HepG2 (cell line): ENCODE measurements around the gene DCLK1. TPM values are rescaled to one million over a fixed set of nuclear protein-coding genes. Genes with fewer than 3 reads are reported as not detected.
A peak's percentile ranks its signal among the peaks of the same experiment; 100 is the strongest.

ENCODE experiments used
- BCL6 ChIP-seq: IDR thresholded peaks from 2 replicates; pipeline ENCODE4 v1.6.1; 2016; ENCODE audit warnings: missing genetic modification reagents, missing compliant biosample characterization
- CEBPB ChIP-seq: IDR thresholded peaks from 2 replicates; pipeline ENCODE4 v1.6.1; 2011; ENCODE audit warnings: low read depth, low read length, improper control_type of control experiment, borderline replicate concordance
- DNMT1 ChIP-seq: sonication (generic); formaldehyde crosslinking; IDR thresholded peaks from 2 replicates; pipeline ENCODE4 v1.5.1; 2020; ENCODE audit warnings: mild to moderate bottlenecking, missing genetic modification reagents
- ESRRA ChIP-seq: sonication (generic); formaldehyde crosslinking; IDR thresholded peaks from 2 replicates; pipeline ENCODE4 v1.5.1; 2020; ENCODE audit warnings: mild to moderate bottlenecking, low read depth, missing genetic modification reagents
- ISX ChIP-seq: sonication (generic); formaldehyde crosslinking; conservative IDR thresholded peaks from 2 replicates; pipeline ENCODE4 v1.5.0; 2020; ENCODE audit warnings: missing genetic modification reagents
- NAIF1 ChIP-seq: sonication (generic); formaldehyde crosslinking; IDR thresholded peaks from 2 replicates; pipeline ENCODE4 v1.5.0; 2020; ENCODE audit warnings: mild to moderate bottlenecking, missing genetic modification reagents, borderline replicate concordance
- NR2F1 ChIP-seq, 2 experiments: fragments of 450-650 bp in 1 of 2; formaldehyde crosslinking in 1 of 2; IDR thresholded peaks; 2 replicates each; pipeline versions ENCODE4 v1.5.0 to v1.6.1; 2016 to 2020; ENCODE audit warnings: mild to moderate bottlenecking in 1 of 2, missing compliant biosample characterization in 1 of 2, missing genetic modification reagents in 1 of 2, moderate library complexity in 1 of 2
- NR2F6 ChIP-seq, 2 experiments: IDR thresholded peaks; 2 replicates each; pipeline ENCODE4 v1.6.1; 2016; ENCODE audit warnings: antibody characterized with exemption in 1 of 2, mild to moderate bottlenecking in 1 of 2
- POLR2AphosphoS5 ChIP-seq: IDR thresholded peaks from 2 replicates; pipeline ENCODE4 v1.6.1; 2012; ENCODE audit warnings: low read depth, low read length
- PRPF4 ChIP-seq: fragments of 200-400 bp; formaldehyde crosslinking; IDR thresholded peaks from 2 replicates; pipeline ENCODE4 v1.6.1; 2016; ENCODE audit warnings: low read length, low read depth; ENCODE audit not compliant: poor library complexity, severe bottlenecking
- RFX1 ChIP-seq: fragments of 450-650 bp; IDR thresholded peaks from 2 replicates; pipeline ENCODE4 v1.6.1; 2017
- SAP130 ChIP-seq: IDR thresholded peaks from 2 replicates; pipeline ENCODE4 v1.6.1; 2016; ENCODE audit warnings: low read depth
- SP2 ChIP-seq: sonication (generic); formaldehyde crosslinking; IDR thresholded peaks from 2 replicates; pipeline ENCODE4 v1.5.1; 2020; ENCODE audit warnings: mild to moderate bottlenecking, missing genetic modification reagents
- TSC22D2 ChIP-seq: sonication (generic); formaldehyde crosslinking; IDR thresholded peaks from 2 replicates; pipeline ENCODE4 v1.5.1; 2020; ENCODE audit warnings: missing genetic modification reagents, mild to moderate bottlenecking, borderline replicate concordance
- ZFY ChIP-seq: sonication (generic); formaldehyde crosslinking; IDR thresholded peaks from 2 replicates; pipeline ENCODE4 v1.4.0; 2020; ENCODE audit warnings: missing genetic modification reagents
- ZIK1 ChIP-seq: sonication (generic); formaldehyde crosslinking; IDR thresholded peaks from 2 replicates; pipeline ENCODE4 v1.5.0; 2020; ENCODE audit warnings: mild to moderate bottlenecking, low read depth, missing genetic modification reagents, borderline replicate concordance
- ZNF12 ChIP-seq: sonication (generic); formaldehyde crosslinking; IDR thresholded peaks from 2 replicates; pipeline ENCODE4 v1.5.0; 2020; ENCODE audit warnings: missing genetic modification reagents
- ZNF30 ChIP-seq: sonication (generic); formaldehyde crosslinking; IDR thresholded peaks from 2 replicates; pipeline ENCODE4 v1.5.0; 2020; ENCODE audit warnings: mild to moderate bottlenecking, missing genetic modification reagents
- ZNF383 ChIP-seq: sonication (generic); formaldehyde crosslinking; IDR thresholded peaks from 2 replicates; pipeline ENCODE4 v1.4.0; 2020; ENCODE audit warnings: missing genetic modification reagents, mild to moderate bottlenecking, borderline replicate concordance
- ZNF432 ChIP-seq: sonication (generic); formaldehyde crosslinking; IDR thresholded peaks from 2 replicates; pipeline ENCODE4 v1.5.0; 2020; ENCODE audit warnings: missing genetic modification reagents, mild to moderate bottlenecking, borderline replicate concordance
- ZNF597 ChIP-seq: sonication (generic); formaldehyde crosslinking; IDR thresholded peaks from 2 replicates; pipeline ENCODE4 v1.5.0; 2020; ENCODE audit warnings: missing genetic modification reagents
- ZNF816 ChIP-seq: sonication (generic); formaldehyde crosslinking; IDR thresholded peaks from 2 replicates; pipeline ENCODE4 v1.8.0; 2022; ENCODE audit warnings: missing genetic modification reagents, mild to moderate bottlenecking, borderline replicate concordance
- polyA plus RNA-seq, 8 experiments: library from polyadenylated mRNA; depleted of rRNA in 3 of 8; stranded (reverse) in 7 of 8; unstranded in 1 of 8; fragments of >200 nt; fragmentation: Illumina TruSeq in 4 of 8; extraction: Trizol in 4 of 8; gene quantifications; 2 replicates each; pipeline versions ENCODE4 v1.2.1 to v1.2.3, GENCODE V29; 2011 to 2016; ENCODE audit warnings: low read depth in 4 of 8, missing spikeins in 1 of 8, mixed read lengths in 1 of 8; ENCODE audit not compliant: insufficient read depth in 1 of 8
- total RNA-seq, 5 experiments: library from RNA; depleted of rRNA; stranded (reverse); fragments of >200 nt; fragmentation: Illumina TruSeq; extraction: Trizol; gene quantifications; 2 replicates each; pipeline ENCODE4 v1.2.3, GENCODE V29; 2016; ENCODE audit warnings: low read depth in 1 of 5
- TF ChIP-seq, protein P1 (sequence below): sonication (generic); formaldehyde crosslinking; IDR thresholded peaks from 2 replicates; pipeline ENCODE4 v1.8.0; 2022; ENCODE audit warnings: mild to moderate bottlenecking, missing genetic modification reagents; ENCODE audit not compliant: insufficient replicate concordance
- TF ChIP-seq, protein P2 (sequence below): sonication (generic); formaldehyde crosslinking; IDR thresholded peaks from 2 replicates; pipeline ENCODE4 v1.4.0; 2020; ENCODE audit warnings: mild to moderate bottlenecking, missing genetic modification reagents
- TF ChIP-seq, protein P3 (sequence below): sonication (generic); formaldehyde crosslinking; IDR thresholded peaks from 2 replicates; pipeline ENCODE4 v1.5.1; 2020; ENCODE audit warnings: missing genetic modification reagents, mild to moderate bottlenecking, borderline replicate concordance
- TF ChIP-seq, protein P4 (sequence below): sonication (generic); formaldehyde crosslinking; IDR thresholded peaks from 2 replicates; pipeline ENCODE4 v1.9.0; 2022; ENCODE audit warnings: missing genetic modification reagents, mild to moderate bottlenecking, borderline replicate concordance

The DCLK1 gene
- total and polyA plus RNA-seq, 2 of the 13 experiments (the other 11 are each of a cell fraction or from before 2014, with no cell fraction given) = not detected

- no peak for TF ChIP-seq DNMT1 (CRISPR knock-in tag)
- no peak for TF ChIP-seq TSC22D2
- TF ChIP-seq ZFY (CRISPR knock-in tag) = no peak
- no peak for TF ChIP-seq POLR2AphosphoS5
- TF ChIP-seq, protein P1, sequence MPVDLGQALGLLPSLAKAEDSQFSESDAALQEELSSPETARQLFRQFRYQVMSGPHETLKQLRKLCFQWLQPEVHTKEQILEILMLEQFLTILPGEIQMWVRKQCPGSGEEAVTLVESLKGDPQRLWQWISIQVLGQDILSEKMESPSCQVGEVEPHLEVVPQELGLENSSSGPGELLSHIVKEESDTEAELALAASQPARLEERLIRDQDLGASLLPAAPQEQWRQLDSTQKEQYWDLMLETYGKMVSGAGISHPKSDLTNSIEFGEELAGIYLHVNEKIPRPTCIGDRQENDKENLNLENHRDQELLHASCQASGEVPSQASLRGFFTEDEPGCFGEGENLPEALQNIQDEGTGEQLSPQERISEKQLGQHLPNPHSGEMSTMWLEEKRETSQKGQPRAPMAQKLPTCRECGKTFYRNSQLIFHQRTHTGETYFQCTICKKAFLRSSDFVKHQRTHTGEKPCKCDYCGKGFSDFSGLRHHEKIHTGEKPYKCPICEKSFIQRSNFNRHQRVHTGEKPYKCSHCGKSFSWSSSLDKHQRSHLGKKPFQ = no peak
- TF ChIP-seq ZNF383 (CRISPR knock-in tag) = no peak
- TF ChIP-seq, protein P2, sequence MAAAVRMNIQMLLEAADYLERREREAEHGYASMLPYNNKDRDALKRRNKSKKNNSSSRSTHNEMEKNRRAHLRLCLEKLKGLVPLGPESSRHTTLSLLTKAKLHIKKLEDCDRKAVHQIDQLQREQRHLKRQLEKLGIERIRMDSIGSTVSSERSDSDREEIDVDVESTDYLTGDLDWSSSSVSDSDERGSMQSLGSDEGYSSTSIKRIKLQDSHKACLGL (CRISPR knock-in tag) = no peak
- no peak for TF ChIP-seq ZNF12
- TF ChIP-seq ZNF816 = no peak
- TF ChIP-seq NR2F6 (IDR thresholded peaks at IDR 0.05) = peak; percentile 35
- TF ChIP-seq NR2F6 (CRISPR knock-in tag; IDR thresholded peaks at IDR 0.05) = no peak
- no peak for TF ChIP-seq ISX (CRISPR knock-in tag)
- TF ChIP-seq BCL6 (CRISPR knock-in tag) = no peak
- no peak for TF ChIP-seq RFX1
- peak; percentile 63 to 73; a peak in 3 of 4 replicates for TF ChIP-seq NR2F1 (CRISPR knock-in tag; IDR thresholded peaks at IDR 0.05)
- no peak for TF ChIP-seq ZIK1 (CRISPR knock-in tag)
- no peak for TF ChIP-seq ZNF597
- 0 out of 2 replicates have a peak, but pooled peaks have one; percentile 22 for TF ChIP-seq ESRRA (CRISPR knock-in tag)
- TF ChIP-seq, protein P3, sequence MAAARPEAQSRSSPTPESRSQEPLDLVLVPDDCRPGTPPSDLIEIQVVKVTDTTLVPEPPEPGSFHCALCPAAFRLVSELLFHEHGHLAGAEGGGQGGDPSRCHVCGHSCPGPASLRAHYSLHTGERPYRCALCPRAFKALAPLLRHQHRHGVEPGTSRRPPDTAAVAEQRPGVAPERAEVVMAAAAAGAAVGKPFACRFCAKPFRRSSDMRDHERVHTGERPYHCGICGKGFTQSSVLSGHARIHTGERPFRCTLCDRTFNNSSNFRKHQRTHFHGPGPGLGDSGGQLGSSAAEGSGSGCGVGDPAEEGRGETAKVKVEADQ = no peak
- TF ChIP-seq, protein P4, sequence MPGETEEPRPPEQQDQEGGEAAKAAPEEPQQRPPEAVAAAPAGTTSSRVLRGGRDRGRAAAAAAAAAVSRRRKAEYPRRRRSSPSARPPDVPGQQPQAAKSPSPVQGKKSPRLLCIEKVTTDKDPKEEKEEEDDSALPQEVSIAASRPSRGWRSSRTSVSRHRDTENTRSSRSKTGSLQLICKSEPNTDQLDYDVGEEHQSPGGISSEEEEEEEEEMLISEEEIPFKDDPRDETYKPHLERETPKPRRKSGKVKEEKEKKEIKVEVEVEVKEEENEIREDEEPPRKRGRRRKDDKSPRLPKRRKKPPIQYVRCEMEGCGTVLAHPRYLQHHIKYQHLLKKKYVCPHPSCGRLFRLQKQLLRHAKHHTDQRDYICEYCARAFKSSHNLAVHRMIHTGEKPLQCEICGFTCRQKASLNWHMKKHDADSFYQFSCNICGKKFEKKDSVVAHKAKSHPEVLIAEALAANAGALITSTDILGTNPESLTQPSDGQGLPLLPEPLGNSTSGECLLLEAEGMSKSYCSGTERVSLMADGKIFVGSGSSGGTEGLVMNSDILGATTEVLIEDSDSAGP (CRISPR knock-in tag) = no peak
- no peak for TF ChIP-seq NAIF1
- TF ChIP-seq ZNF432 (CRISPR knock-in tag) = no peak
- no peak for TF ChIP-seq ZNF30 (CRISPR knock-in tag)
- TF ChIP-seq SP2 (CRISPR knock-in tag) = no peak
- no peak for TF ChIP-seq SAP130
- peak; percentile 84 for TF ChIP-seq CEBPB
- no peak for TF ChIP-seq PRPF4
Measured at GRCh38 chr13:35784286-35784951, 346.8 kb downstream of the DCLK1 start (continued).
